GM21360 (cell line): ENCODE data around the gene PRPSAP2.
"Not testable (repeated sequence)": the region's sequence is repeated elsewhere in the genome, so short reads cannot be mapped to it uniquely, and the experiment has no call there.

Source experiments
- ATAC-seq: cut with Tn5 transposase; IDR thresholded peaks from one replicate; pipeline ENCODE4 v1.9.1; 2021; ENCODE audit warnings: mild to moderate bottlenecking, moderate library complexity; ENCODE audit not compliant: unreplicated experiment

The PRPSAP2 gene

GRCh38 chr17:18937981-18938691 lies 80.2 kb downstream of the PRPSAP2 start:
- ATAC-seq, result no peak

GRCh38 chr17:18938692-18939023 lies 80.7 kb downstream of the PRPSAP2 start:
- ATAC-seq, result no peak

- ATAC-seq, result no peak
Measured at GRCh38 chr17:18944646-18945045, 86.7 kb downstream of the PRPSAP2 start.

- ATAC-seq, result no peak
Measured at GRCh38 chr17:18946536-18946935, 88.6 kb downstream of the PRPSAP2 start.

- no peak for ATAC-seq
Measured at GRCh38 chr17:18947866-18948265, 89.9 kb downstream of the PRPSAP2 start.

- no peak for ATAC-seq
Measured at GRCh38 chr17:18948476-18949006, 90.6 kb downstream of the PRPSAP2 start.

- no peak for ATAC-seq
Measured at GRCh38 chr17:18949566-18949965, 91.6 kb downstream of the PRPSAP2 start.

- ATAC-seq, result no peak
Measured at GRCh38 chr17:18950346-18950745, 92.4 kb downstream of the PRPSAP2 start.

GRCh38 chr17:18950944-18951905 lies 93.3 kb downstream of the PRPSAP2 start:
- ATAC-seq, result no peak

GRCh38 chr17:18951941-18952842 lies 94.3 kb downstream of the PRPSAP2 start, which contains the start of gene SLC5A10:
SLC5A10 (plus strand) TSS chr17:18952165; CDS start chr17:18952206, 41 bp downstream.
- no peak for ATAC-seq

- no peak for ATAC-seq
Measured at GRCh38 chr17:18953231-18953728, 95.3 kb downstream of the PRPSAP2 start.

GRCh38 chr17:18954321-18954720 lies 96.4 kb downstream of the PRPSAP2 start:
- no peak for ATAC-seq

GRCh38 chr17:18955009-18955408 lies 97.1 kb downstream of the PRPSAP2 start:
- no peak for ATAC-seq

GRCh38 chr17:18956021-18956420 lies 98.1 kb downstream of the PRPSAP2 start:
- not testable (repeated sequence) for ATAC-seq

GRCh38 chr17:18956581-18956980 lies 98.7 kb downstream of the PRPSAP2 start:
- ATAC-seq, result no peak

- no peak for ATAC-seq
Measured at GRCh38 chr17:18957831-18958230, 99.9 kb downstream of the PRPSAP2 start.

GRCh38 chr17:18958611-18959010 lies 100.7 kb downstream of the PRPSAP2 start:
- ATAC-seq, result no peak

GRCh38 chr17:18959071-18959844 lies 101.3 kb downstream of the PRPSAP2 start:
- no peak for ATAC-seq

- no peak for ATAC-seq
Measured at GRCh38 chr17:18959845-18960240, 101.9 kb downstream of the PRPSAP2 start.

- ATAC-seq, result no peak
Measured at GRCh38 chr17:18960241-18960665, 102.3 kb downstream of the PRPSAP2 start.
